Mesangial cell (primary cell): Measurements from ENCODE around the gene CROCC. TPM values are rescaled to one million over a fixed set of nuclear protein-coding genes. Genes with fewer than 3 reads are reported as not detected.

Experiments
- total RNA-seq: library from RNA; depleted of rRNA; stranded (reverse); fragments of >200 nt; gene quantifications from 2 replicates; pipeline ENCODE4 v1.2.3, GENCODE V29; 2015

CROCC gene
- total RNA-seq = 14.3 and 23.2 TPM in 2 replicates

GRCh38 chr1:16921391-16922185 lies at the start of gene CROCC:
Gene CROCC, plus strand, starts transcription at chr1:16921931. Its CDS starts 88 bp downstream, at chr1:16922019.

GRCh38 chr1:16895598-16896315 lies 26.0 kb upstream of the CROCC start, which contains the start of gene RNU1-2:
Gene RNU1-2, plus strand, starts transcription at chr1:16895980.

GRCh38 chr1:16980473-16981268 lies 58.9 kb downstream of the CROCC start, which contains the start of gene MFAP2:
Gene MFAP2, minus strand, starts transcription at chr1:16980620. Its CDS starts 2,347 bp downstream, at chr1:16978273.

GRCh38 chr1:17011439-17012307 lies 89.9 kb downstream of the CROCC start, which contains the start of gene ATP13A2:
Gene ATP13A2, minus strand, starts transcription at chr1:17011928. Its CDS starts 190 bp downstream, at chr1:17011738.

Other genes starting within 250 kb of the CROCC start
- under 0.01 TPM in 2 replicates for gene RNU1-4, start 181.4 kb upstream of the CROCC start, total RNA-seq
- under 0.01 TPM in 2 replicates for gene RNU1-2, start 26.0 kb upstream of the CROCC start, total RNA-seq
- gene MFAP2, start 58.7 kb downstream of the CROCC start, total RNA-seq = 218 and 267 TPM in 2 replicates
- gene ATP13A2, start 90.0 kb downstream of the CROCC start, total RNA-seq = 110 and 150 TPM in 2 replicates
- gene SDHB, start 132.1 kb downstream of the CROCC start, total RNA-seq = 110 and 166 TPM in 2 replicates
- 5.2 and 9.3 TPM in 2 replicates for gene PADI2, start 197.5 kb downstream of the CROCC start, total RNA-seq